K562 (cell line): ENCODE measurements around the gene MPZL1. TPM values are rescaled to one million over a fixed set of nuclear protein-coding genes. Genes with fewer than 3 reads are reported as not detected.

ENCODE experiments used
- CBFA2T2 ChIP-seq: fragments of 450-650 bp; conservative IDR thresholded peaks from 2 replicates; pipeline ENCODE4 v1.6.1; 2017; ENCODE audit warnings: mild to moderate bottlenecking
- DPF2 ChIP-seq: fragments of 450-650 bp; IDR thresholded peaks from 2 replicates; pipeline ENCODE4 v1.6.1; 2016
- FOSL1 ChIP-seq: fragments of 200-800 bp; sonication (Bioruptor generic); conservative IDR thresholded peaks from 2 replicates; pipeline ENCODE4 v1.6.1; 2016; ENCODE audit warnings: missing genetic modification characterization, missing compliant biosample characterization
- GABPB2 ChIP-seq: fragments of 250-450 bp; sonication (Bioruptor Pico); conservative IDR thresholded peaks from 2 replicates; pipeline ENCODE4 v1.5.1; 2021; ENCODE audit warnings: mild to moderate bottlenecking
- GATAD2A ChIP-seq: fragments of 450-650 bp; IDR thresholded peaks from 2 replicates; pipeline ENCODE4 v1.6.1; 2017
- HDAC6 ChIP-seq: IDR thresholded peaks from 2 replicates; pipeline ENCODE4 v1.6.1; 2012; ENCODE audit warnings: low read depth, mild to moderate bottlenecking, control low read depth, inconsistent platforms, low read length, moderate library complexity
- L3MBTL2 ChIP-seq: fragments of 450-650 bp; IDR thresholded peaks from 2 replicates; pipeline ENCODE4 v1.6.1; 2016; ENCODE audit warnings: mild to moderate bottlenecking, moderate library complexity
- NR1H2 ChIP-seq: sonication (generic); formaldehyde crosslinking; IDR thresholded peaks from 2 replicates; pipeline ENCODE4 v1.4.0; 2020; ENCODE audit warnings: mild to moderate bottlenecking, missing genetic modification reagents
- NR4A1 ChIP-seq, 2 experiments: fragments of 250-450 bp in 1 of 2; fragments of 450-650 bp in 1 of 2; sonication (Bioruptor Pico) in 1 of 2; IDR thresholded peaks; 2 replicates each; pipeline versions ENCODE4 v1.4.0 to v1.6.1; 2016 to 2020; ENCODE audit warnings: mild to moderate bottlenecking in 2 of 2, missing compliant biosample characterization in 1 of 2, missing genetic modification characterization in 1 of 2, moderate library complexity in 1 of 2
- NUFIP1 ChIP-seq: fragments of 450-650 bp; IDR thresholded peaks from 2 replicates; pipeline ENCODE4 v1.6.1; 2018; ENCODE audit not compliant: partially characterized antibody
- PHB ChIP-seq: fragments of 250-450 bp; sonication (Bioruptor Pico); IDR thresholded peaks from 2 replicates; pipeline ENCODE4 v1.5.0; 2021
- PHF20 ChIP-seq: fragments of 450-650 bp; IDR thresholded peaks from 2 replicates; pipeline ENCODE4 v1.6.1; 2018; ENCODE audit not compliant: partially characterized antibody
- POLR2B ChIP-seq: fragments of 450-650 bp; IDR thresholded peaks from 2 replicates; pipeline ENCODE4 v1.6.1; 2018; ENCODE audit warnings: low read depth; ENCODE audit not compliant: partially characterized antibody
- SMC3 ChIP-seq: conservative IDR thresholded peaks from 2 replicates; pipeline ENCODE4 v1.6.1; 2011; ENCODE audit warnings: low read depth, low read length, improper control_type of control experiment; ENCODE audit not compliant: insufficient read depth
- ZFP36 ChIP-seq: fragments of 150-350 bp; IDR thresholded peaks from 2 replicates; pipeline ENCODE4 v1.6.1; 2018; ENCODE audit warnings: low read length, low read depth; ENCODE audit not compliant: partially characterized antibody
- ZFX ChIP-seq: sonication (generic); formaldehyde crosslinking; IDR thresholded peaks from 2 replicates; pipeline ENCODE4 v1.8.0; 2022; ENCODE audit warnings: mild to moderate bottlenecking, missing genetic modification reagents, moderate library complexity
- ZNF639 ChIP-seq, 2 experiments: fragments of 200-800 bp in 1 of 2; sonication (Bioruptor generic) in 1 of 2; sonication (generic) in 1 of 2; formaldehyde crosslinking in 1 of 2; IDR thresholded peaks in 1 of 2; conservative IDR thresholded peaks in 1 of 2; 2 replicates each; pipeline versions ENCODE4 v1.5.0 to v1.6.1; 2016 to 2020; ENCODE audit warnings: missing compliant biosample characterization in 1 of 2, missing genetic modification characterization in 1 of 2, missing genetic modification reagents in 1 of 2
- ZNF717 ChIP-seq: fragments of 250-450 bp; sonication (Bioruptor Pico); IDR thresholded peaks from 2 replicates; pipeline ENCODE4 v1.5.0; 2021
- polyA plus RNA-seq, 8 experiments: library from polyadenylated mRNA; depleted of rRNA in 4 of 8; stranded (reverse) in 5 of 8; unstranded in 3 of 8; fragments of >200 nt; fragmentation: Nextera tagmentation in 2 of 8; fragmentation: Illumina TruSeq in 1 of 8; extraction: Ambion mirVana in 2 of 8; extraction: Trizol in 1 of 8; gene quantifications; 2 replicates each; pipeline versions ENCODE4 v1.2.1 to v1.2.3, GENCODE V29; 2011 to 2014; ENCODE audit warnings: inconsistent platforms in 1 of 8, missing spikeins in 1 of 8
- total RNA-seq, 7 experiments: library from RNA; depleted of rRNA in 6 of 7; stranded (reverse); fragments of >200 nt in 6 of 7; fragmentation: Illumina TruSeq in 2 of 7; extraction: Trizol in 2 of 7; gene quantifications; 2 replicates each; pipeline versions ENCODE4 v1.2.1 to v1.2.3, GENCODE V29; 2011 to 2021; ENCODE audit warnings: low replicate concordance in 1 of 7
- TF ChIP-seq, protein P1 (sequence below): fragments of 250-450 bp; sonication (Bioruptor Pico); IDR thresholded peaks from 2 replicates; pipeline ENCODE4 v1.4.0; 2020; ENCODE audit warnings: mild to moderate bottlenecking, moderate library complexity
- TF ChIP-seq, protein P2 (sequence below): sonication (generic); formaldehyde crosslinking; IDR thresholded peaks from 2 replicates; pipeline ENCODE4 v1.8.1; 2023; ENCODE audit warnings: mild to moderate bottlenecking, missing genetic modification reagents

Gene MPZL1
- total and polyA plus RNA-seq, 9 of the 15 experiments (the other 6 are each of a cell fraction or from before 2014, with no cell fraction given): 14.5 to 153 (median 66.5) TPM

GRCh38 chr1:167714439-167715156, 7.2 kb upstream of the MPZL1 start (continued):
- peak; percentile 89; the same call in 1 of the 2 replicates for TF ChIP-seq NR4A1 (CRISPR knock-in tag; IDR thresholded peaks at IDR 0.05)
- peak; percentile 60 for TF ChIP-seq NR4A1 (tag; IDR thresholded peaks at IDR 0.05)
- TF ChIP-seq SMC3: 0 out of 2 replicates have a peak, but pooled peaks have one; percentile 20
- no peak for TF ChIP-seq NUFIP1
- TF ChIP-seq GATAD2A: peak; percentile 5; the same call in 1 of the 2 replicates
- TF ChIP-seq, protein P1, sequence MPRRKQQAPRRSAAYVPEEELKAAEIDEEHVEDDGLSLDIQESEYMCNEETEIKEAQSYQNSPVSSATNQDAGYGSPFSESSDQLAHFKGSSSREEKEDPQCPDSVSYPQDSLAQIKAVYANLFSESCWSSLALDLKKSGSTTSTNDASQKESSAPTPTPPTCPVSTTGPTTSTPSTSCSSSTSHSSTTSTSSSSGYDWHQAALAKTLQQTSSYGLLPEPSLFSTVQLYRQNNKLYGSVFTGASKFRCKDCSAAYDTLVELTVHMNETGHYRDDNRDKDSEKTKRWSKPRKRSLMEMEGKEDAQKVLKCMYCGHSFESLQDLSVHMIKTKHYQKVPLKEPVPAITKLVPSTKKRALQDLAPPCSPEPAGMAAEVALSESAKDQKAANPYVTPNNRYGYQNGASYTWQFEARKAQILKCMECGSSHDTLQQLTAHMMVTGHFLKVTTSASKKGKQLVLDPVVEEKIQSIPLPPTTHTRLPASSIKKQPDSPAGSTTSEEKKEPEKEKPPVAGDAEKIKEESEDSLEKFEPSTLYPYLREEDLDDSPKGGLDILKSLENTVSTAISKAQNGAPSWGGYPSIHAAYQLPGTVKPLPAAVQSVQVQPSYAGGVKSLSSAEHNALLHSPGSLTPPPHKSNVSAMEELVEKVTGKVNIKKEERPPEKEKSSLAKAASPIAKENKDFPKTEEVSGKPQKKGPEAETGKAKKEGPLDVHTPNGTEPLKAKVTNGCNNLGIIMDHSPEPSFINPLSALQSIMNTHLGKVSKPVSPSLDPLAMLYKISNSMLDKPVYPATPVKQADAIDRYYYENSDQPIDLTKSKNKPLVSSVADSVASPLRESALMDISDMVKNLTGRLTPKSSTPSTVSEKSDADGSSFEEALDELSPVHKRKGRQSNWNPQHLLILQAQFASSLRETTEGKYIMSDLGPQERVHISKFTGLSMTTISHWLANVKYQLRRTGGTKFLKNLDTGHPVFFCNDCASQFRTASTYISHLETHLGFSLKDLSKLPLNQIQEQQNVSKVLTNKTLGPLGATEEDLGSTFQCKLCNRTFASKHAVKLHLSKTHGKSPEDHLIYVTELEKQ: peak; percentile 85
- peak; percentile 97 for TF ChIP-seq ZFX (CRISPR knock-in tag)
- peak; percentile 96 for TF ChIP-seq L3MBTL2
- 0 out of 2 replicates have a peak, but pooled peaks have one; percentile 25 for TF ChIP-seq NR1H2 (CRISPR knock-in tag)
- peak; percentile 64; the same call in 1 of the 2 replicates for TF ChIP-seq GABPB2 (CRISPR knock-in tag)
- TF ChIP-seq FOSL1 (tag): no peak
- peak in 1 of 2 experiments; percentile 97; a peak in 2 of 4 replicates for TF ChIP-seq ZNF639 (CRISPR knock-in tag; conservative IDR thresholded peaks at IDR 0.05 in 1 of 2, IDR thresholded peaks at IDR 0.05 in 1 of 2)
- peak; percentile 80 for TF ChIP-seq PHF20
- TF ChIP-seq PHB (CRISPR knock-in tag): 0 out of 2 replicates have a peak, but pooled peaks have one; percentile 21
- peak; percentile 89; the same call in 1 of the 2 replicates for TF ChIP-seq HDAC6
- no peak for TF ChIP-seq CBFA2T2
- peak; percentile 67 for TF ChIP-seq POLR2B
- TF ChIP-seq ZNF717 (CRISPR knock-in tag): no peak
- peak; percentile 14 for TF ChIP-seq ZFP36
- TF ChIP-seq DPF2: 0 out of 2 replicates have a peak, but pooled peaks have one; percentile 38
- TF ChIP-seq, protein P2, sequence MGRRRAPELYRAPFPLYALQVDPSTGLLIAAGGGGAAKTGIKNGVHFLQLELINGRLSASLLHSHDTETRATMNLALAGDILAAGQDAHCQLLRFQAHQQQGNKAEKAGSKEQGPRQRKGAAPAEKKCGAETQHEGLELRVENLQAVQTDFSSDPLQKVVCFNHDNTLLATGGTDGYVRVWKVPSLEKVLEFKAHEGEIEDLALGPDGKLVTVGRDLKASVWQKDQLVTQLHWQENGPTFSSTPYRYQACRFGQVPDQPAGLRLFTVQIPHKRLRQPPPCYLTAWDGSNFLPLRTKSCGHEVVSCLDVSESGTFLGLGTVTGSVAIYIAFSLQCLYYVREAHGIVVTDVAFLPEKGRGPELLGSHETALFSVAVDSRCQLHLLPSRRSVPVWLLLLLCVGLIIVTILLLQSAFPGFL (CRISPR knock-in tag): no peak
